GM19397 (cell line): Measurements from ENCODE around the gene CYB561.

Experiments
- ATAC-seq: cut with Tn5 transposase; IDR thresholded peaks from one replicate; pipeline ENCODE4 v1.9.1; 2021; ENCODE audit warnings: mild to moderate bottlenecking, moderate library complexity; ENCODE audit not compliant: unreplicated experiment

The CYB561 gene

GRCh38 chr17:63418540-63418939 is 27.6 kb downstream of the CYB561 start:
- ATAC-seq: no peak

GRCh38 chr17:63414222-63414621 is 31.9 kb downstream of the CYB561 start:
- ATAC-seq: no peak

GRCh38 chr17:63413128-63413527 is 33.0 kb downstream of the CYB561 start:
- ATAC-seq: no peak

- ATAC-seq: no peak
Observed at GRCh38 chr17:63412234-63412633, 33.9 kb downstream of the CYB561 start.

GRCh38 chr17:63407741-63408330 is 38.3 kb downstream of the CYB561 start:
- no peak for ATAC-seq

GRCh38 chr17:63406689-63407330 is 39.3 kb downstream of the CYB561 start:
- peak; percentile 80 for ATAC-seq

- no peak for ATAC-seq
Observed at GRCh38 chr17:63405741-63406261, 40.3 kb downstream of the CYB561 start.

- ATAC-seq: no peak
Observed at GRCh38 chr17:63405020-63405419, 41.1 kb downstream of the CYB561 start.

- no peak for ATAC-seq
Observed at GRCh38 chr17:63402431-63403212, 43.5 kb downstream of the CYB561 start.

GRCh38 chr17:63399856-63400255 is 46.2 kb downstream of the CYB561 start:
- no peak for ATAC-seq

- ATAC-seq: no peak
Observed at GRCh38 chr17:63399316-63399715, 46.8 kb downstream of the CYB561 start.

- ATAC-seq: no peak
Observed at GRCh38 chr17:63398680-63399079, 47.4 kb downstream of the CYB561 start.

GRCh38 chr17:63395075-63395805 is 50.9 kb downstream of the CYB561 start:
- no peak for ATAC-seq

GRCh38 chr17:63390090-63390489 is 56.0 kb downstream of the CYB561 start:
- ATAC-seq: no peak

GRCh38 chr17:63387656-63388340 is 58.3 kb downstream of the CYB561 start:
- no peak for ATAC-seq

GRCh38 chr17:63382826-63383225 is 63.3 kb downstream of the CYB561 start:
- no peak for ATAC-seq
